GM12872 (cell line): ENCODE measurements around the gene CLCN7.

Experiments
- TF ChIP-seq, protein P1 (sequence below): IDR thresholded peaks from 3 replicates; pipeline ENCODE4 v1.5.1; 2011; ENCODE audit warnings: low read depth, mild to moderate bottlenecking, low read length, moderate library complexity; ENCODE audit not compliant: insufficient read depth

CLCN7 gene

DNA sequence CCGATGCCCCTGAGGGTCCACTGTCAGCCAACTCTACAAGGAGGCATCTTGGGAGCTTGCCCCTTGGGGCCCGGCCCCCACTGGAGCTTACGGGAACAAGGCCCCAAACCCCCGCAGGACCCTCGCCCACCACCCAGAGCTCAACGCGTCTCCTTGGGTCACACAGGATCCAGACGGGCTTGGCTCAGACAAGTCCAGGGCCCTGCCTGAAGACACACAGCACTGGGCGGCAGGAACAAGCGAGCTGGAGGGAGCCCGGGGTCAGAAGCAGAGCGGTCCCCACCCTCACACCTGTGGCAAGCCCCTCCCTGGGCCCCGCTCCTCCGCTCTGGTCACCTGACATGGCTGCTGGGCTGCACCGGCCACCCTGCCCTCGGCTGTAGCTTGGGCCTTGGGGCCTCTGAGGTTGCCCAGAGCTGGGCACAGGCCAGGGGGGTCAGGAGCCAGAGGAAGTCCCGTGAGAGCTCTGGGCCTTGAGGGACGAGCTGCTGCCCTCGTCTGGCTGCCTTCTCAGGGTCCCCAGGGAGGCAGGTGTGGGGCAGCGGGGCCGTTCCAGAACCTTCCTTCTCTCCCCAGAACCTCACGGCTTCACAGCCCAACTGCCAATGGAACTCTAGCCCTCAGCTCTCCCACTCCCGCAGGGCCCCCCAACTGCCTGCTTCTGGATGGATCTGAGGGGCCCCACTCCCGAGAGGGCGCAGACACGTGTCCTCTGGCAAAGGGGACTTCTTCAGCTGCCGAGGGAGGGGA, 30.7 kb downstream of the CLCN7 start, which contains the start of gene CCDC154:
CCDC154 (minus strand) TSS at position 577 of the 750 bp plus-strand sequence; CDS start at position 343, 234 bp downstream.
- TF ChIP-seq, protein P1, sequence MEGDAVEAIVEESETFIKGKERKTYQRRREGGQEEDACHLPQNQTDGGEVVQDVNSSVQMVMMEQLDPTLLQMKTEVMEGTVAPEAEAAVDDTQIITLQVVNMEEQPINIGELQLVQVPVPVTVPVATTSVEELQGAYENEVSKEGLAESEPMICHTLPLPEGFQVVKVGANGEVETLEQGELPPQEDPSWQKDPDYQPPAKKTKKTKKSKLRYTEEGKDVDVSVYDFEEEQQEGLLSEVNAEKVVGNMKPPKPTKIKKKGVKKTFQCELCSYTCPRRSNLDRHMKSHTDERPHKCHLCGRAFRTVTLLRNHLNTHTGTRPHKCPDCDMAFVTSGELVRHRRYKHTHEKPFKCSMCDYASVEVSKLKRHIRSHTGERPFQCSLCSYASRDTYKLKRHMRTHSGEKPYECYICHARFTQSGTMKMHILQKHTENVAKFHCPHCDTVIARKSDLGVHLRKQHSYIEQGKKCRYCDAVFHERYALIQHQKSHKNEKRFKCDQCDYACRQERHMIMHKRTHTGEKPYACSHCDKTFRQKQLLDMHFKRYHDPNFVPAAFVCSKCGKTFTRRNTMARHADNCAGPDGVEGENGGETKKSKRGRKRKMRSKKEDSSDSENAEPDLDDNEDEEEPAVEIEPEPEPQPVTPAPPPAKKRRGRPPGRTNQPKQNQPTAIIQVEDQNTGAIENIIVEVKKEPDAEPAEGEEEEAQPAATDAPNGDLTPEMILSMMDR = no peak

DNA sequence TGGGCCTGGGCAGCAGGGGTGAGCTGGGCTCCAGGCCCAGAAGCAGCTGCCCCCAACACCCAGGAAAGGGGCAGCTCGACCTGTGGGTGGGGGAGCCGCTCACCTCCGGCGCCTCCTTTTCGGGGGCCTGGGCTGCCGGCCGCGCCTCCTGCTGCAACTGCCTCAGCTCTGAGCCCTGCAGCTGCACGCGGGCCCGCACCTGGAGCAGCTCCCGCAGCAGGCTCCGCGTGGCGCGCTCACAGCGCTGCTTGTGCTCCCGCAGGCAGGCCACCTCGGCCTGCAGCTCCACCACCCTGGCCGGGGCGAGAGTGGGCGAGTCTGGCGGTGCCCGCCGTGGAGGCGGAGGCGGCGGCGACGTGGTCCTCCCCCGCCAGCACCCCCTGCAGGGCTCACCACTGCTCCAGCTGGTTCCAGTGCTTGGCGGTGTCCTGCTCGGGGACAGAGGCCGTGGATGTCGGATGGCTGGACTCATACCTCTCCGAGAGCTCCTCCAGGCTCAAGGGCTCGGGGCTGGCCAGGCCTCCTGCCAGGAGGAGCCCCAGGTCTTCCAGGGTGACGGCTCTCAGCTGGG, 31.3 kb downstream of the CLCN7 start:
- TF ChIP-seq, protein P1 = no peak

DNA sequence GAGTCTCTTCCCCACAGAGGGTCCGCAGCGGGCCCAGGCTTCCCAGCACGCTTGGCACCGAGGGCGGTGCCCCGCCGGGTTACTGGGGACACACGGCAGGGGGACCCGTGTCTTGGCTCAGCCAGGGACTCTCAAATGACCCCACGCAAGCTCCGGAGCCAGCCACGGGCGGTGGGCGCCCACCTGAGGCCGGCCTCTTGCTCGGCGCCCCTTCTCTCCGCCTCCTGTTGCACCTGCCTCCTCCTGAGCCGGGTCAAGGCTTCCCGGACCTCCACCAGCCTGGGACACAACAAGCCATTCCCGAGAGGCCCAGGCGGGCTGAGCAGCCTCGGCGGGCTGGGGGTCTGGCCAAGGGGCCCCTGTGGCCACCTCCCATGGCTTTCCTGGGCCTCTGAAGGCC, 32.1 kb downstream of the CLCN7 start:
- TF ChIP-seq, protein P1 = no peak

DNA sequence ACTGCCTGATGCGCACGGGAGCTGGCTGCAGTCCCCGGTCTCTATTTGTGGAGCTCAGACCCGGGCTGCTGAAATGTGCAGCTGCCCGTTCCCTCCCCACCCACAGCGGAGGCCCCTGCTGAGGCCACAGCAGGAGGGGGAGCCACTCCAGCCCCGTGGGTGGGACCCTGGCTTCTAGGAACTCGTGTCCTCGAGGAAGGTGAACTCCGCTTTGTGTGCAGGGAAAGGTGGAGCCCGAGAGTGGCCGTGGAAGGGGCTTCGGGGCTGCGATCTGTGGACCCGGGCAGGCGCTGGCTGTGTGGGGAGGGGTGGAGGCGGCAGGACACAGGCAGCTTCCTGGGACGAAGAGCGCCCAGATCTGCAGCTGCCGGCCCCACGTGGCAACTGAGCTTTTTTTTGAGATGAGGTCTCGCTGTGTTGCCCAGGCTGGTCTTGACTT, 33.4 kb downstream of the CLCN7 start:
- TF ChIP-seq, protein P1 = no peak

DNA sequence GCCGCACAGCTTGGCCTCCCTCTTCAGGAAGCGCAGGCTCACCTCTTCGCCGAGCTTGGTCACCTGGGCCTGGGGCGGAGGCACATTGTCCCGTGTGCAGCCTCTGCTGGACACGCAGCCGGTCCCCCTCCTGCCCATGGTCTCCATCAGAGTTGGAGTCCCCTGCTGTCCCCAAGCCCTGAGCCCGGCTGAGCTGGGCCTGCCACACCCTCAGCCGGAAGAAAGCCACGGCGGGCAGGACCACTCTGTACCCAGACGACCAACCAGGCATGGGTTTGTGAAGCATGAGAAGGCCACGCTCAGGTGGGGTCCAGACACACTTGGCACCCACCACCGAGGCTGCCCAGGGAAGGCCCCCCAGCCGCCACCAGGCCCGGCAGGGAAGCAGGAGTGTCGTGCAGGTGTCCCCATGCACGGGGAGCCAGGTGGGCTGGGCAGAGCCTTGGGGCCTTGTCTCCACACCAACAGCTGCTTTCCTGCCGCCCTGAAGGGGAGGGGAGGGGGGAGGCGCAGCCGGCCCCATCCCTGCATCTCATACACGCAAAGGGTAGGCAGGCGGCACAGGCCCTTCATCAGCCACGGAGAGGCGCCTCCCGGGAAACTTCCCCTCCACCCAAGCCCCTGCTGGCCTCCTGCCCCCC, 35.6 kb downstream of the CLCN7 start:
- TF ChIP-seq, protein P1 = no peak

DNA sequence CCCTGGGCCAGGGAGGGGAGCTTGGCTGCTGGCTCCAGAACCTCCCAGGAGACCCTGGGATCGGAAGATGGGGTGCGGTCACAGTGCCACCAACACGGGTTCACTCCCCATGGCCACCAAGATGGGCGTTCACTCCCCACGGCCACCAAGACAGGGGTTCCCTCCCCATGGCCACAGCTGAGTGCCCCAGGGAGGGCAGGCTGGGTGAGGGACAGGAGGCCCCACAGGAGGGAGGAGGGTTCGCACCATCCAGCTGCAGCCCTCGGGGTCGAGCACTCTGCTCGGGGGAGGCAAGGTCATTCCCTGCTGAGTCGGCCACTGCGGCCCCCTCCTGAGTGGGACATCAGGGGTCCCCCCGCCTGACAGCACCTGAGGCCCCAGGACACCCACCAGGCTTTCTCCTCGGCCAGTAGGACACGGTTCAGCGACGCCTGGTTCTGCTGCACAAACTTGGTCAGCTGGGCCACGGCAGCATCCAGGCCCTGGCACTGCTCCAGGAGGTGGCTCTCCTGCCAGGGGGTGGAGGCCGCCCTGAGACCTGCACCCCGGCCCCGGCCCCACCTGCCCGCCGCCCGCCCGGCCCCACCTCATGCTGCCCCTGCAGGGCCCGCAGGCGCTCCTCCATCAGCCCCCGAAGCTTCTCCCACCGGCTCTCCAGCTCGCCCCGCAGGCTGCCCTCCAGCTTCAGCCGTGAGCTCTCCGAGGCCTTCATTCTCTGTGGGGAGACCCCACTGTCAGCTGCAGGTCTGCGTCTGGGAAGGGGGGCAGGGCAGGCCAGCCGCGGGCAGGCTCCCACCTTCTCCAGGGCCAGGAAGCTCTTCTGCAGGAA, 36.4 kb downstream of the CLCN7 start:
- TF ChIP-seq, protein P1 = no peak

DNA sequence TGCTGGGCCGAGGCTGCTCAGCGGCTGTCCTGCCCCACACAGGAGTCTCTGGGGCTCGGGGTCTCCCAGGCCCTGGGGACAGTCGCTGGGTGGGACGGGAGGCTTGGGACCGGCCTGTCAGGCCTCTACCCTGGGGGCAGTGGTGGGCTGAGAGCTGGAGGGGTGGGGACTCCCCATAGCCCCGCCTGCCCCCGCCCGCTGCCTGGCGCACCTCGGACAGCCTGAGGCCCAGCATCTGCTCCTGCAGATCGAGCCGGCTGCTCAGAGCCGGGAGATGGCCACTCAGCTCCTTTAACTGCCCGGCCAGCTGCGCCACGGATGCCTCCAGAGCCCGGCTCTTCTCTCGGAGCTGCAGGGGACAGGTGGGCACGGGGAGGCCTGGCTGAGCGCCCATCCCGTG, 37.2 kb downstream of the CLCN7 start:
- TF ChIP-seq, protein P1 = no peak
